Osteocyte (in vitro differentiated cells): ENCODE results near the gene COL24A1. TPM values are rescaled to one million over a fixed set of nuclear protein-coding genes. Genes with fewer than 3 reads are reported as not detected.

Experiments used
- DNase-seq: peaks from one replicate; pipeline ENCODE4 v3.0.0; 2021; ENCODE audit warnings: mixed read lengths; ENCODE audit not compliant: unreplicated experiment; ENCODE audit errors: extremely low spot score
- H3K27ac Mint-ChIP-seq: one replicate; pipeline ENCODE4 v1.8.0; 2021; ENCODE audit warnings: mild to moderate bottlenecking, mixed read lengths; ENCODE audit not compliant: unreplicated experiment
- H3K27me3 Mint-ChIP-seq: one replicate; pipeline ENCODE4 v1.8.0; 2021; ENCODE audit warnings: mixed read lengths; ENCODE audit not compliant: unreplicated experiment
- H3K36me3 Mint-ChIP-seq: one replicate; pipeline ENCODE4 v1.8.0; 2021; ENCODE audit warnings: mixed read lengths; ENCODE audit not compliant: unreplicated experiment
- H3K4me1 Mint-ChIP-seq: one replicate; pipeline ENCODE4 v1.8.0; 2021; ENCODE audit warnings: mixed read lengths; ENCODE audit not compliant: unreplicated experiment
- H3K4me3 Mint-ChIP-seq: one replicate; pipeline ENCODE4 v1.8.0; 2021; ENCODE audit warnings: mild to moderate bottlenecking, moderate library complexity, mixed read lengths; ENCODE audit not compliant: unreplicated experiment
- H3K9me3 Mint-ChIP-seq: one replicate; pipeline ENCODE4 v1.8.0; 2021; ENCODE audit warnings: mixed read lengths; ENCODE audit not compliant: unreplicated experiment
- CTCF ChIP-seq: fragments of 200-600 bp; sonication (generic); IDR thresholded peaks from 2 replicates; pipeline ENCODE4 v1.5.0; 2021; ENCODE audit warnings: antibody characterized with exemption, mild to moderate bottlenecking, moderate library complexity
- total RNA-seq: library from RNA; stranded (reverse); gene quantifications from 2 replicates; pipeline ENCODE4 v1.2.1, GENCODE V29; 2021

COL24A1 gene
- total RNA-seq, 1 donor from 2014 or later = 0.46 TPM

GRCh38 chr1:86190873-86191272 is 34.3 kb upstream of the COL24A1 start:
- H3K4me1 Mint-ChIP-seq = no peaks in the 10 kb centered on the region

DNA sequence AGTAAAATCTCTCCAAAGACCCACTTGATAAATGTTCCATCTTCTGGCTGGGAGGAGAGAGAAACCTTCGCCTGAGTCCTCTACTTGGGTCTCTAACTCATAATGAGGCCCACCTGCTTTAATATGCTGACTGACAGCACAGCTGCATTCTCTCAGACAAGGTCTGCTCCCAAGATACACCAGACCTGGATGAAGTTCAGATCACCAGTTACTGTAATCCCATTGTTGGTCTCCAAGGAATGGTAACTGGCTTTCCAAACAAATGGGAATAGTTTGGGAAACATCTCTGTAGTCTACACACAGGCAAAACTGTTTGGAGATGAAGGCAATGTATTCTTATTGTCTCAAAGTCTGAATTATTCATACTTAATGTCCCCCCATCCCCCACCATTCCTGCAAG is 27.9 kb upstream of the COL24A1 start:
- no peak for DNase-seq
- TF ChIP-seq CTCF = no peak
- Mint-ChIP-seq H3K27me3 (peaks cover 48% of the 10 kb centered on the region), H3K36me3 (no peaks in the 10 kb centered on the region), H3K4me3 (no peak overlapping the region), H3K4me1 (no peaks in the 10 kb centered on the region), H3K27ac (no peak overlapping the region), H3K9me3 (peaks cover 8% of the 10 kb centered on the region)

More at GRCh38 chr1:86190873-86191272, 34.3 kb upstream of the COL24A1 start:
- H3K27ac Mint-ChIP-seq = no peak overlapping the region
- no peak for DNase-seq
- TF ChIP-seq CTCF = no peak
- no peaks in the 10 kb centered on the region for H3K36me3 Mint-ChIP-seq
- H3K9me3 Mint-ChIP-seq = no peaks in the 10 kb centered on the region
- H3K4me3 Mint-ChIP-seq = no peak overlapping the region
- H3K27me3 Mint-ChIP-seq = peaks cover 59% of the 10 kb centered on the region

GRCh38 chr1:86183810-86184209 is 27.2 kb upstream of the COL24A1 start:
- peaks cover 52% of the 10 kb centered on the region for H3K27me3 Mint-ChIP-seq
- DNase-seq = no peak
- H3K9me3 Mint-ChIP-seq = peaks cover 8% of the 10 kb centered on the region
- no peak overlapping the region for H3K27ac Mint-ChIP-seq
- H3K4me3 Mint-ChIP-seq = no peak overlapping the region
- no peaks in the 10 kb centered on the region for H3K4me1 Mint-ChIP-seq
- no peaks in the 10 kb centered on the region for H3K36me3 Mint-ChIP-seq
- TF ChIP-seq CTCF = no peak

- Mint-ChIP-seq H3K27ac (no peak overlapping the region), H3K4me1 (no peaks in the 10 kb centered on the region)
Observed at GRCh38 chr1:86176226-86176625, 19.7 kb upstream of the COL24A1 start.

DNA sequence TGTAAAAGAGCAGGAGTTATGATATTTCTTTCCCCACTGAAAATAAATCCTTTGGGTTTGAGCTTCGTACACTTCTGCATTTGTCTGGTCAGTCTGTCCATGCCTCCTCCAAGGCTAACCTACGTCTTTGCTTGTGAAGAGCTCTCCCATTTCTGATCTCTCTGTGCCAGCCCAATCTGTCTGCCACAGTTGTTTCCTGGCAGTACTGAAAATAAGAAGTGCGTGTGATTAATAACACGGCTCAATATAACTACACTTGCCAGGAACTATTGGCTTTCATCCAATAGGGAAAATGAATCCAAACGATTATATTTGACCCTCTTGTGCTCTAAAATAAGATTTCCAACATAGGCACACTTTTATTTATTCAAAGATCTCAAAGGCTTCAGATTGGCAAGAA is 19.2 kb upstream of the COL24A1 start:
- Mint-ChIP-seq H3K4me3 (no peak overlapping the region), H3K36me3 (no peaks in the 10 kb centered on the region), H3K27me3 (peaks cover 45% of the 10 kb centered on the region)

More at GRCh38 chr1:86176226-86176625, 19.7 kb upstream of the COL24A1 start:
- TF ChIP-seq CTCF = no peak
- Mint-ChIP-seq H3K4me3 (no peak overlapping the region), H3K27me3 (peaks cover 41% of the 10 kb centered on the region), H3K36me3 (no peaks in the 10 kb centered on the region), H3K9me3 (peaks cover 8% of the 10 kb centered on the region)
- DNase-seq = no peak

More for the DNA sequence above, 19.2 kb upstream of the COL24A1 start:
- TF ChIP-seq CTCF = no peak
- Mint-ChIP-seq H3K9me3 (peaks cover 8% of the 10 kb centered on the region), H3K4me1 (no peaks in the 10 kb centered on the region), H3K27ac (no peak overlapping the region)
- DNase-seq = no peak
